PFSK-1 (cell line): ENCODE measurements around the gene HDC.

Experiments used
- SIN3A ChIP-seq: IDR thresholded peaks from 2 replicates; pipeline ENCODE4 v1.6.1; 2012; ENCODE audit warnings: mild to moderate bottlenecking, low read length, moderate library complexity, borderline replicate concordance; ENCODE audit not compliant: insufficient read depth
- TAF1 ChIP-seq: IDR thresholded peaks from 2 replicates; pipeline ENCODE4 v1.6.1; 2012; ENCODE audit warnings: low read length, control low read depth, borderline replicate concordance; ENCODE audit not compliant: insufficient read depth
- TF ChIP-seq, protein P1 (sequence below), 2 experiments: IDR thresholded peaks; 2 replicates each; pipeline versions ENCODE4 v1.6.1 to v1.8.0; 2011 to 2012; ENCODE audit warnings: low read depth in 2 of 2, low read length in 2 of 2, control low read depth in 1 of 2, inconsistent platforms in 1 of 2, mild to moderate bottlenecking in 1 of 2, moderate library complexity in 1 of 2; ENCODE audit not compliant: insufficient read depth in 1 of 2

GRCh38 chr15:50234764-50235163 is 30.8 kb downstream of the HDC start:
- TF ChIP-seq SIN3A (no peak), TAF1 (no peak)
- TF ChIP-seq, protein P1, sequence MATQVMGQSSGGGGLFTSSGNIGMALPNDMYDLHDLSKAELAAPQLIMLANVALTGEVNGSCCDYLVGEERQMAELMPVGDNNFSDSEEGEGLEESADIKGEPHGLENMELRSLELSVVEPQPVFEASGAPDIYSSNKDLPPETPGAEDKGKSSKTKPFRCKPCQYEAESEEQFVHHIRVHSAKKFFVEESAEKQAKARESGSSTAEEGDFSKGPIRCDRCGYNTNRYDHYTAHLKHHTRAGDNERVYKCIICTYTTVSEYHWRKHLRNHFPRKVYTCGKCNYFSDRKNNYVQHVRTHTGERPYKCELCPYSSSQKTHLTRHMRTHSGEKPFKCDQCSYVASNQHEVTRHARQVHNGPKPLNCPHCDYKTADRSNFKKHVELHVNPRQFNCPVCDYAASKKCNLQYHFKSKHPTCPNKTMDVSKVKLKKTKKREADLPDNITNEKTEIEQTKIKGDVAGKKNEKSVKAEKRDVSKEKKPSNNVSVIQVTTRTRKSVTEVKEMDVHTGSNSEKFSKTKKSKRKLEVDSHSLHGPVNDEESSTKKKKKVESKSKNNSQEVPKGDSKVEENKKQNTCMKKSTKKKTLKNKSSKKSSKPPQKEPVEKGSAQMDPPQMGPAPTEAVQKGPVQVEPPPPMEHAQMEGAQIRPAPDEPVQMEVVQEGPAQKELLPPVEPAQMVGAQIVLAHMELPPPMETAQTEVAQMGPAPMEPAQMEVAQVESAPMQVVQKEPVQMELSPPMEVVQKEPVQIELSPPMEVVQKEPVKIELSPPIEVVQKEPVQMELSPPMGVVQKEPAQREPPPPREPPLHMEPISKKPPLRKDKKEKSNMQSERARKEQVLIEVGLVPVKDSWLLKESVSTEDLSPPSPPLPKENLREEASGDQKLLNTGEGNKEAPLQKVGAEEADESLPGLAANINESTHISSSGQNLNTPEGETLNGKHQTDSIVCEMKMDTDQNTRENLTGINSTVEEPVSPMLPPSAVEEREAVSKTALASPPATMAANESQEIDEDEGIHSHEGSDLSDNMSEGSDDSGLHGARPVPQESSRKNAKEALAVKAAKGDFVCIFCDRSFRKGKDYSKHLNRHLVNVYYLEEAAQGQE (IDR thresholded peaks at IDR 0.05; ENCODE audit: insufficient read depth in 1 of 2, low read depth in 2 of 2, low read length in 2 of 2), result no peak
